Panc1 (cell line): ENCODE data around the gene METTL25B. TPM values are rescaled to one million over a fixed set of nuclear protein-coding genes. Genes with fewer than 3 reads are reported as not detected.

Experiments used
- ATAC-seq: fragments of 200-7000 bp; cut with Tn5 transposase; 2 replicates; pipeline ENCODE4 v1.9.1; 2020; ENCODE audit warnings: mild to moderate bottlenecking, moderate library complexity
- BruUV-seq: library from RNA; stranded (reverse); fragments of 400-500 nt; replicated peaks from 2 replicates; lab custom pipeline; 2021; lab: Mats Ljungman, UMichigan
- CTCF ChIA-PET: fragments of 300-600 bp; sonication (Branson Sonifier 250); formaldehyde crosslinking; loops from one replicate; lab custom pipeline; 2022; ENCODE audit warnings: antibody characterized with exemption; lab: Charles Lee
- POLR2A ChIA-PET: fragments of 300-600 bp; sonication (Branson Sonifier 250); formaldehyde crosslinking; loops from one replicate; lab custom pipeline; 2022; ENCODE audit warnings: antibody characterized with exemption; lab: Charles Lee
- DNase-seq: peaks from one replicate; pipeline ENCODE4 v3.0.0-alpha.2; 2010; ENCODE audit warnings: low read depth, low spot score
- H3K27ac ChIP-seq: 2 replicates; pipeline ENCODE4 v1.5.1; 2011; ENCODE audit warnings: mild to moderate bottlenecking, low read length, inconsistent platforms
- H3K27me3 ChIP-seq: fragments of 200-500 bp; sonication (Bioruptor generic); 2 replicates; pipeline ENCODE4 v1.6.0; 2014; ENCODE audit warnings: low read length, inconsistent platforms; ENCODE audit not compliant: control insufficient read depth, insufficient read depth
- H3K36me3 ChIP-seq: fragments of 200-500 bp; sonication (Bioruptor generic); 2 replicates; pipeline ENCODE4 v1.5.1; 2014; ENCODE audit warnings: inconsistent platforms, mild to moderate bottlenecking, low read length, moderate library complexity; ENCODE audit not compliant: control insufficient read depth, insufficient read depth
- H3K4me1 ChIP-seq: 2 replicates; pipeline ENCODE4 v1.5.1; 2011; ENCODE audit warnings: inconsistent platforms, mild to moderate bottlenecking, low read length, moderate library complexity; ENCODE audit not compliant: control insufficient read depth, insufficient read depth
- H3K4me3 ChIP-seq, 2 experiments: 2 replicates each; pipeline ENCODE4 v1.5.1; 2011 to 2012; ENCODE audit warnings: low read depth in 2 of 2, low read length in 2 of 2, mild to moderate bottlenecking in 2 of 2, inconsistent platforms in 1 of 2, moderate library complexity in 1 of 2
- H3K9me3 ChIP-seq: fragments of 200-500 bp; sonication (Bioruptor generic); 2 replicates; pipeline ENCODE4 v1.5.1; 2014; ENCODE audit warnings: low read depth, mild to moderate bottlenecking, inconsistent platforms, low read length, moderate library complexity; ENCODE audit not compliant: control insufficient read depth, insufficient read depth
- CTCF ChIP-seq: fragments of 450-650 bp; IDR thresholded peaks from 2 replicates; pipeline ENCODE4 v1.5.1; 2017; ENCODE audit warnings: mild to moderate bottlenecking
- POLR2AphosphoS5 ChIP-seq: IDR thresholded peaks from 2 replicates; pipeline ENCODE4 v1.6.1; 2012; ENCODE audit warnings: mild to moderate bottlenecking, low read depth, low read length, moderate library complexity
- REST ChIP-seq, 2 experiments: IDR thresholded peaks; 2 replicates each; pipeline ENCODE4 v1.6.1; 2011 to 2012; ENCODE audit warnings: low read depth in 2 of 2, control low read depth in 1 of 2, low read length in 1 of 2, mild to moderate bottlenecking in 1 of 2, moderate library complexity in 1 of 2; ENCODE audit not compliant: insufficient read depth in 1 of 2
- SIN3A ChIP-seq: IDR thresholded peaks from 2 replicates; pipeline ENCODE4 v1.6.1; 2012; ENCODE audit warnings: low read depth, mild to moderate bottlenecking, low read length, moderate library complexity, borderline replicate concordance; ENCODE audit not compliant: insufficient read depth
- TCF7L2 ChIP-seq: IDR thresholded peaks from 2 replicates; pipeline ENCODE4 v1.6.1; 2011; ENCODE audit warnings: mild to moderate bottlenecking, low read depth, low read length, inconsistent platforms
- in situ Hi-C: cut with HindIII; loops from 2 replicates; pipeline ENCODE4 v1.10.0; 2016; ENCODE audit warnings: low sequenced_read_pairs, low pct_unique_long_range_greater_than_20kb
- intact Hi-C: fragments of 100-400 bp; cut with micrococcal nuclease; formaldehyde crosslinking; loops from one replicate; pipeline ENCODE4 v1.10.0; 2022; ENCODE audit not compliant: unreplicated experiment
- total RNA-seq: library from RNA; stranded (reverse); gene quantifications from one replicate; pipeline ENCODE4 v1.2.1, GENCODE V29; 2021; ENCODE audit not compliant: unreplicated experiment

The METTL25B gene
- total RNA-seq, 1 experiment from 2014 or later: 32.8 TPM

- H3K4me1 ChIP-seq: peaks cover 41% of the 10 kb centered on the region
- no TSS peak for BruUV-seq
- POLR2A ChIA-PET: interaction anchor here (0.9 kb wide), 1 partner anchor 69 kb away, joined by 10 read pairs; no protein-coding TSS in a partner anchor
- H3K4me3 ChIP-seq: peak overlapping the region; percentile 77 to 80
- peaks cover 8% of the 10 kb centered on the region for H3K36me3 ChIP-seq
- no peaks in the 10 kb centered on the region for H3K9me3 ChIP-seq
- in situ Hi-C loops (no loop called here), intact Hi-C loops (no loop called here)
- CTCF ChIA-PET: interaction anchor here (1.4 kb wide), 1 partner anchor 62 kb away, joined by 6 read pairs; no protein-coding TSS in a partner anchor
- DNase-seq: no peak
- H3K27ac ChIP-seq: peak overlapping the region; percentile 100
- peak; percentile 17 for ATAC-seq
- no peaks in the 10 kb centered on the region for H3K27me3 ChIP-seq
- peak; percentile 42; the same call in 1 of the 2 replicates for TF ChIP-seq POLR2AphosphoS5
- no peak for TF ChIP-seq TCF7L2
- 0 out of 2 replicates have a peak, but pooled peaks have one; percentile 80 for TF ChIP-seq SIN3A
- no peak for TF ChIP-seq CTCF
- TF ChIP-seq REST (IDR thresholded peaks at IDR 0.05; ENCODE audit: insufficient read depth in 1 of 2, low read depth in 2 of 2, low read length in 1 of 2): no peak
Observed at GRCh38 chr1:156750711-156751450, 22.6 kb downstream of the METTL25B start.

GRCh38 chr1:156751451-156751756 is 23.1 kb downstream of the METTL25B start, which contains the start of gene HDGF:
HDGF (minus strand) TSS chr1:156751675; CDS start chr1:156751429, 246 bp downstream.
- ChIA-PET CTCF (interaction anchor here (1.4 kb wide), 1 partner anchor 62 kb away, joined by 6 read pairs; no protein-coding TSS in a partner anchor), POLR2A (interaction anchor here (0.9 kb wide), 1 partner anchor 69 kb away, joined by 10 read pairs; no protein-coding TSS in a partner anchor)
- Histone ChIP-seq H3K36me3 (peaks cover 8% of the 10 kb centered on the region), H3K4me3 (peak within 1 kb of the TSS; percentile 77 to 80), H3K27me3 (no peaks in the 10 kb centered on the region), H3K4me1 (peaks cover 36% of the 10 kb centered on the region), H3K27ac (peak within 1 kb of the TSS; percentile 100), H3K9me3 (no peaks in the 10 kb centered on the region)
- in situ Hi-C loops: no loop called here
- intact Hi-C loops: no loop called here
- DNase-seq: no peak
- BruUV-seq: no TSS peak
- ATAC-seq: no peak
- TF ChIP-seq TCF7L2 (peak; percentile 5; the same call in 1 of the 2 replicates), CTCF (no peak)
